Upper lobe of left lung (tissue), 4 donors: ENCODE results near the gene DNAJB6.

Experiments
- EP300 ChIP-seq, 4 donors: sonication (generic); formaldehyde crosslinking; IDR thresholded peaks; one replicate each; pipeline ENCODE4 v1.5.1; 2017; ENCODE audit warnings: antibody characterized with exemption in 4 of 4, control low read depth in 2 of 4
- POLR2A ChIP-seq, 4 donors: fragments of 450-650 bp; IDR thresholded peaks; one replicate each; pipeline ENCODE4 v1.5.1; 2016 to 2017; ENCODE audit warnings: antibody characterized with exemption in 4 of 4, mild to moderate bottlenecking in 2 of 4
- TF ChIP-seq, protein P1 (sequence below), 6 experiments: fragments of 450-650 bp in 4 of 6; fragments of 200-600 bp in 2 of 6; sonication (generic) in 2 of 6; IDR thresholded peaks; one replicate each; pipeline ENCODE4 v1.5.1; 2016 to 2019; ENCODE audit warnings: antibody characterized with exemption in 6 of 6

DNA sequence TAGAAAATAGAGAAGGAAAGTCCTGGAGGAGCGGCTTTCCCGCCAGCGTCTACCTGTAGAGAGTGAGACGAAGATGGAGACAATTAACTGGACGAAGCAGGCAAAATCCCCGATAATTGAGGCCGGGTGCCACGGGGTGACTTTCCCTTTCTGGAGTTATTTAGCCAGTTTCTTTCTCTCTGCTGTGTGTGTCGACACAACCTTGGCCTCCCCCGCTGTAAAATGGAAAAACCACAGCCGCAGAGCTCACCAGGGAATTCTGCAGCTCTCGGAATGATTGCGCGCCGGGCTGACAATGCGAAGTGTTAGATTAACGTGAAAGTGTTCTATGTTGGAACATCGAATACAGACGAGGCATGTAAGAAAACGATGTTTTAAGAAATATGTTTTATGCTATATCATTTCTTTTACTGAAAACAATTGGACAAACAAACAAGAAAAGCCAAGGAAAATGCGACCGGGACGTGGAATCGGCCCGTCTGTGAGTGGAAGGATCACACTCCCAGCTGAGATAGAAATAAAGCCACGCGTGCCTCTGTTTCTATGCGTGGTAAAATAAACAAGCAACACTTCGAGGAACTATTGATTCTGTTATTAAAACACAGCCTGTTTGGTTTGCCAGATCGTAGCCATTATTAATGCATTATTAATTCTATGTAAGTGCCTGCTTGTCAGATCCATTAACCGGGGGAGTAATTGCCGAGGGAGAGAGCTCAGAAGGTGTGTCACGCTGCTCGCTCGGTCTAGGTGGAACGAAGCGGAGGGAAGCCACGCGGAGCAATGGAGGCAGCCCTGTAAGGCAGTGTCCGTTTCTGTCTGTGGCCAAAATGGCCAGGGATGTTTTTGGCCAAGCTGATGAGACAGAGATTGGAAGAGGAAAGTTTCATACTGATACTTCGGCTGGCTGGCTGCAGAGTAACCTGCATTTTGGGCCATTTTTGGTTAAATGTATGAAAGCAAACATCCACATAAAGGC lies 129.4 kb downstream of the DNAJB6 start:
- TF ChIP-seq, protein P1, sequence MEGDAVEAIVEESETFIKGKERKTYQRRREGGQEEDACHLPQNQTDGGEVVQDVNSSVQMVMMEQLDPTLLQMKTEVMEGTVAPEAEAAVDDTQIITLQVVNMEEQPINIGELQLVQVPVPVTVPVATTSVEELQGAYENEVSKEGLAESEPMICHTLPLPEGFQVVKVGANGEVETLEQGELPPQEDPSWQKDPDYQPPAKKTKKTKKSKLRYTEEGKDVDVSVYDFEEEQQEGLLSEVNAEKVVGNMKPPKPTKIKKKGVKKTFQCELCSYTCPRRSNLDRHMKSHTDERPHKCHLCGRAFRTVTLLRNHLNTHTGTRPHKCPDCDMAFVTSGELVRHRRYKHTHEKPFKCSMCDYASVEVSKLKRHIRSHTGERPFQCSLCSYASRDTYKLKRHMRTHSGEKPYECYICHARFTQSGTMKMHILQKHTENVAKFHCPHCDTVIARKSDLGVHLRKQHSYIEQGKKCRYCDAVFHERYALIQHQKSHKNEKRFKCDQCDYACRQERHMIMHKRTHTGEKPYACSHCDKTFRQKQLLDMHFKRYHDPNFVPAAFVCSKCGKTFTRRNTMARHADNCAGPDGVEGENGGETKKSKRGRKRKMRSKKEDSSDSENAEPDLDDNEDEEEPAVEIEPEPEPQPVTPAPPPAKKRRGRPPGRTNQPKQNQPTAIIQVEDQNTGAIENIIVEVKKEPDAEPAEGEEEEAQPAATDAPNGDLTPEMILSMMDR (IDR thresholded peaks at IDR 0.05), result no peak
- TF ChIP-seq EP300 (IDR thresholded peaks at IDR 0.05), result no peak
- TF ChIP-seq POLR2A (IDR thresholded peaks at IDR 0.05), result no peak
